Esophagus muscularis mucosa (tissue), 4 donors: ENCODE results near the gene MMP7. TPM values are rescaled to one million over a fixed set of nuclear protein-coding genes. Genes with fewer than 3 reads are reported as not detected.

Experiments
- DNase-seq: peaks from one replicate; pipeline ENCODE4 v3.0.0-alpha.2; 2017; ENCODE audit errors: extremely low spot score
- H3K27ac ChIP-seq, 4 donors: fragments of 200-600 bp; sonication (generic); replicated peaks in 1 of 4; 1 replicate in 3 of 4; 2 replicates in 1 of 4; pipeline ENCODE4 v1.5.1; 2016 to 2019; ENCODE audit warnings: mild to moderate bottlenecking in 1 of 4
- H3K27me3 ChIP-seq, 4 donors: fragments of 200-600 bp; sonication (generic); one replicate each; pipeline versions ENCODE4 v1.5.1 to v1.6.0; 2016 to 2019
- H3K36me3 ChIP-seq, 4 donors: fragments of 200-600 bp; sonication (generic); one replicate each; pipeline ENCODE4 v1.5.1; 2016 to 2019
- H3K4me1 ChIP-seq, 4 donors: fragments of 200-600 bp; sonication (generic); one replicate each; pipeline ENCODE4 v1.5.1; 2016 to 2019
- H3K4me3 ChIP-seq, 4 donors: fragments of 200-600 bp; sonication (generic); 1 replicate in 2 of 4; 2 replicates in 2 of 4; pipeline ENCODE4 v1.5.1; 2016 to 2019; ENCODE audit warnings: mild to moderate bottlenecking in 4 of 4, moderate library complexity in 1 of 4
- H3K9me3 ChIP-seq, 4 donors: fragments of 200-600 bp; sonication (generic); 1 replicate in 3 of 4; 2 replicates in 1 of 4; pipeline ENCODE4 v1.5.1; 2016 to 2019
- EP300 ChIP-seq: sonication (generic); formaldehyde crosslinking; IDR thresholded peaks from one replicate; pipeline ENCODE4 v1.6.1; 2017; ENCODE audit warnings: antibody characterized with exemption
- POLR2A ChIP-seq: fragments of 450-650 bp; IDR thresholded peaks from one replicate; pipeline ENCODE4 v1.6.1; 2017; ENCODE audit warnings: antibody characterized with exemption, moderate library complexity, mild to moderate bottlenecking, low read depth
- POLR2AphosphoS5 ChIP-seq, 2 donors: sonication (generic); formaldehyde crosslinking; IDR thresholded peaks; one replicate each; pipeline ENCODE4 v1.6.1; 2017; ENCODE audit warnings: antibody characterized with exemption in 2 of 2
- WGBS: methylation state at CpG from one replicate; pipeline ENCODE4 v1.1.5; 2018; 5-methylcytosine and 5-hydroxymethylcytosine counted together
- intact Hi-C: fragments of 100-400 bp; cut with DNase I; formaldehyde crosslinking; loops from one replicate; pipeline ENCODE4 v1.15.1; 2023
- total RNA-seq, 4 donors: library from RNA; depleted of rRNA; stranded (reverse); fragments of >200 nt; gene quantifications; one replicate each; pipeline versions ENCODE4 v1.1.0 to v1.2.1, GENCODE V29; 2016
- TF ChIP-seq, protein P1 (sequence below), 3 experiments: fragments of 200-600 bp in 2 of 3; fragments of 450-650 bp in 1 of 3; sonication (generic) in 2 of 3; IDR thresholded peaks; one replicate each; pipeline ENCODE4 v1.5.1; 2017 to 2019; ENCODE audit warnings: antibody characterized with exemption in 3 of 3, mild to moderate bottlenecking in 2 of 3, moderate library complexity in 1 of 3

MMP7 gene
- total RNA-seq, 4 donors from 2014 or later: not detected

DNA sequence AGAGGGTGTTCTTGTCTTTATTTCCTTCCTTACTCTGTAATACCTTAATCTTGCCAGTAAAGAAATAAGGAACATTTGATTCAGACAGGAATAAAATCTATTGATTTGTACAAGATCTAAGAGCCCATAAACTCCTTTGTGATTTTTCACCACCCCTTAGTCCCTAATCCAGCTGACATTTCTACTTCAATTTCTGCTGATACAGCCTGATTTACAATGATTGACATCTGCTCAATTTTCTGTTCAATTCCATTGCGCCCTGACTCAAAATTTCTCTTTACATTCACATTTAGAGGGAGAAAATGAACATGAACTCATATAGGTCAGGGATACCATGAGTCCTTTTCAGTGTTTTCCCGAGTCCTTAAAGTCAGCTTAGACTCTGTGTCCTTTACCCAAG is 50.8 kb downstream of the MMP7 start:
- H3K4me1 ChIP-seq: peaks cover 0 to 8% (median 4%) of the 10 kb centered on the region in 4 donors
- intact Hi-C loops: no loop called here
- WGBS: 97% methylated on average over 2 of the region's 2 CpGs
- TF ChIP-seq POLR2A (no peak), POLR2AphosphoS5 (IDR thresholded peaks at IDR 0.05) (no peak), EP300 (no peak)
- TF ChIP-seq, protein P1, sequence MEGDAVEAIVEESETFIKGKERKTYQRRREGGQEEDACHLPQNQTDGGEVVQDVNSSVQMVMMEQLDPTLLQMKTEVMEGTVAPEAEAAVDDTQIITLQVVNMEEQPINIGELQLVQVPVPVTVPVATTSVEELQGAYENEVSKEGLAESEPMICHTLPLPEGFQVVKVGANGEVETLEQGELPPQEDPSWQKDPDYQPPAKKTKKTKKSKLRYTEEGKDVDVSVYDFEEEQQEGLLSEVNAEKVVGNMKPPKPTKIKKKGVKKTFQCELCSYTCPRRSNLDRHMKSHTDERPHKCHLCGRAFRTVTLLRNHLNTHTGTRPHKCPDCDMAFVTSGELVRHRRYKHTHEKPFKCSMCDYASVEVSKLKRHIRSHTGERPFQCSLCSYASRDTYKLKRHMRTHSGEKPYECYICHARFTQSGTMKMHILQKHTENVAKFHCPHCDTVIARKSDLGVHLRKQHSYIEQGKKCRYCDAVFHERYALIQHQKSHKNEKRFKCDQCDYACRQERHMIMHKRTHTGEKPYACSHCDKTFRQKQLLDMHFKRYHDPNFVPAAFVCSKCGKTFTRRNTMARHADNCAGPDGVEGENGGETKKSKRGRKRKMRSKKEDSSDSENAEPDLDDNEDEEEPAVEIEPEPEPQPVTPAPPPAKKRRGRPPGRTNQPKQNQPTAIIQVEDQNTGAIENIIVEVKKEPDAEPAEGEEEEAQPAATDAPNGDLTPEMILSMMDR (IDR thresholded peaks at IDR 0.05): no peak
- no peaks in the 10 kb centered on the region for H3K9me3 ChIP-seq
- no peak overlapping the region for H3K27ac ChIP-seq
- H3K36me3 ChIP-seq: no peaks in the 10 kb centered on the region
- no peak overlapping the region for H3K4me3 ChIP-seq
- DNase-seq: peak; percentile 8
- H3K27me3 ChIP-seq: no peaks in the 10 kb centered on the region

DNA sequence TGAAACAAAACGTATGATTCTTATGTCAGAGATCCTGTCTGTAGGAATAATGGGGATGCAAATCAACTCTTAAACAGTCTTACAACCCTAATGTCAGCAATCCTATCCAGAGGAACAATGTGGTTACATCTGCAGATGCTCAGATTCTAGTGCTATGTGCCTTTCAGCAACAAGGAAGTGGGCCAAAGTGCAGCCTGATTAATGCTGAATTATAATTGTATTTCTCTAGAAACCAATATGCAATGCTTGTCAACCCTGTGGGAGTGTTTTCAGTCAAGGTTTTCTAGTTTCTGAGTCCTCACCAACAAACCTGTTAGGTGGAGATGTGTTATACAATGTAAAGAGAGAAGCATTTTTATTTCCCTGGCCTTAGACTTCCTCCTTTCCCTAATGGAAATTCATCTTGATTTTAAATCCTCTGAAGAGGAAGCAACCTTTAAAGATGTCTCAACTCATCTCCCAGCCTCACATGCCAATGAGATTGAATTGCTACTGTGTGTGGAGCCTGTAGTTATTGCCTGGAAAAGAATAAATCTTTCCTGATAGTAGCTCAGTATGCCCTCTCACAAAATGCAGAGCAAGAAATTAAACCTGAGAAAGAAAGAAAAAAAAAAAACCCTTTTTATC is 51.8 kb downstream of the MMP7 start:
- Histone ChIP-seq H3K4me3 (no peak overlapping the region), H3K27ac (no peak overlapping the region), H3K9me3 (no peaks in the 10 kb centered on the region), H3K36me3 (no peaks in the 10 kb centered on the region), H3K27me3 (no peaks in the 10 kb centered on the region), H3K4me1 (peaks cover 0 to 8% (median 4%) of the 10 kb centered on the region in 4 donors)
- intact Hi-C loops: no loop called here
- 100% methylated on average over 1 of the region's 1 CpG for WGBS
- TF ChIP-seq EP300 (no peak), POLR2AphosphoS5 (IDR thresholded peaks at IDR 0.05) (no peak), POLR2A (no peak)
- TF ChIP-seq, protein P1 (IDR thresholded peaks at IDR 0.05): no peak
- DNase-seq: peak; percentile 3

DNA sequence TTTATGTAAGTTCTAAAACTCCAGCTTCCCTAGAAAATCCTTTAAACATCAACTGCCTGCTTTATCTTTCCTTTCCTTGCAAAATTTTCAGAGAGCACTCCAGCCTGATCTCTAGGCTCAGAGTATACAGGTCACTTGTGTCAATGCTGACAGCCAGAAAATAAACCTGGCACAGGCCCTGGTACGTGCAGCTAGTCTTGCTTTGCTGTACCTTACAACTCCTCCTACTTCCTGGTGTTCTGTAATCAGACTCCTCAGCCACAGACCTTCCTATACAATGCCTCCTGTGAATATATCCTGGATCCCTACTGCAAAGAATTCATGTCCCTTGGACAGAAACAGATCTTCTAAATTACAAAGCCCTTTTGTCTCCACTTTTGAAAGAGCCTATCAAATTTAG is 53.7 kb downstream of the MMP7 start:
- DNase-seq: peak; percentile 79
- no peak overlapping the region for H3K27ac ChIP-seq
- H3K9me3 ChIP-seq: no peaks in the 10 kb centered on the region
- TF ChIP-seq EP300: no peak
- TF ChIP-seq, protein P1 (IDR thresholded peaks at IDR 0.05): no peak
- TF ChIP-seq POLR2AphosphoS5 (IDR thresholded peaks at IDR 0.05): no peak
- no peak for TF ChIP-seq POLR2A
- H3K36me3 ChIP-seq: no peaks in the 10 kb centered on the region
- 33% methylated on average over 1 of the region's 1 CpG for WGBS
- H3K27me3 ChIP-seq: no peaks in the 10 kb centered on the region
- intact Hi-C loops: no loop called here
- H3K4me3 ChIP-seq: no peak overlapping the region
- H3K4me1 ChIP-seq: peaks cover 0 to 7% (median 0%) of the 10 kb centered on the region in 4 donors

DNA sequence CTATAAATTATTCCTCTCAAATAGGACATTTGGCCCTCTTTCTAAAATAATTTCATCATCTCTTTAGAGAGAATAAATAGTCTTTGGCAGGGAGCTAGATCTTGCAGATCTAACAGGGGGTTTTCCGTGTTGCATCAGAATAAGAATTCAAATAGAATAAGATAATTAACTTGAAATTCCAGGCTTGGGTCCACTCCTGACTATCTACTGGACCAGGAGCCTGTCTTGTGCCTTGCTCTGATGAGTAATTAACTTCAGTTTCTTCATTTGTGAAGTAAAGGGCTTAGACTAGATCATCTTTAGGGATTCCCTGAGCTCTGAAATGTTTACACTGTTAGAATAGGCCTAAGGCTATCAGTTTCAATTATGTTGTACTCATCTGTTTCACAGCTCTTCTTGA is 54.5 kb downstream of the MMP7 start:
- Histone ChIP-seq H3K9me3 (no peaks in the 10 kb centered on the region), H3K4me1 (peaks cover 0 to 7% (median 0%) of the 10 kb centered on the region in 4 donors), H3K36me3 (no peaks in the 10 kb centered on the region), H3K4me3 (no peak overlapping the region), H3K27ac (no peak overlapping the region), H3K27me3 (no peaks in the 10 kb centered on the region)
- 58% methylated on average over 1 of the region's 1 CpG for WGBS
- TF ChIP-seq POLR2A (no peak), POLR2AphosphoS5 (IDR thresholded peaks at IDR 0.05) (no peak), EP300 (no peak)
- TF ChIP-seq, protein P1 (IDR thresholded peaks at IDR 0.05): no peak
- intact Hi-C loops: no loop called here
- DNase-seq: peak; percentile 4

DNA sequence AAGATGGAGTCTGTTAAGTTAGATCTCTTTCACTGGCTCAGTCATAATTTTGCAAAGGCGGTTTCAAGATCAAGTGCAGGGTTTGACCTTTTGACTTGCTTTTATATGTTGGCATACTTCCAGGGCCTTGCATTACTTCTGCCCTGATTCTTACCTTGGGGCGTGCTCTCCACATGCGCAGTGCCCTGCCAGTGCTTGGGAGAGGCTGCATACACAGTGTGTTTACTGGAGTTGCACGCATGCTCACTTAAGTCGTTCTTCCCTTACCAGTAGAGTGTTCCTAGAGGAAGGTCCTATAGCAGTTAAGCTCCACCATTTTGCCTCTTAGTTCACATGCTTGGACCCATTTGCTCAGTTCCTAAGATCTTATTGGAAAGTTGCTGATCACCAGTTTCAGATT is 57.0 kb downstream of the MMP7 start:
- Histone ChIP-seq H3K4me3 (no peak overlapping the region), H3K27me3 (no peaks in the 10 kb centered on the region), H3K9me3 (no peaks in the 10 kb centered on the region), H3K36me3 (no peaks in the 10 kb centered on the region), H3K4me1 (peaks cover 6 to 12% (median 10%) of the 10 kb centered on the region in 4 donors), H3K27ac (no peak overlapping the region)
- intact Hi-C loops: no loop called here
- TF ChIP-seq POLR2A (no peak), POLR2AphosphoS5 (IDR thresholded peaks at IDR 0.05) (no peak), EP300 (no peak)
- TF ChIP-seq, protein P1 (IDR thresholded peaks at IDR 0.05): no peak
- DNase-seq: peak; percentile 47
- WGBS: 94% methylated on average over 5 of the region's 5 CpGs
